ENCODE results near the gene RFXAP. TPM values are rescaled to one million over a fixed set of nuclear protein-coding genes. Genes with fewer than 3 reads are reported as not detected.

The RFXAP gene
- total RNA-seq, 1 donor from 2014 or later, result 0.53 TPM

DNA sequence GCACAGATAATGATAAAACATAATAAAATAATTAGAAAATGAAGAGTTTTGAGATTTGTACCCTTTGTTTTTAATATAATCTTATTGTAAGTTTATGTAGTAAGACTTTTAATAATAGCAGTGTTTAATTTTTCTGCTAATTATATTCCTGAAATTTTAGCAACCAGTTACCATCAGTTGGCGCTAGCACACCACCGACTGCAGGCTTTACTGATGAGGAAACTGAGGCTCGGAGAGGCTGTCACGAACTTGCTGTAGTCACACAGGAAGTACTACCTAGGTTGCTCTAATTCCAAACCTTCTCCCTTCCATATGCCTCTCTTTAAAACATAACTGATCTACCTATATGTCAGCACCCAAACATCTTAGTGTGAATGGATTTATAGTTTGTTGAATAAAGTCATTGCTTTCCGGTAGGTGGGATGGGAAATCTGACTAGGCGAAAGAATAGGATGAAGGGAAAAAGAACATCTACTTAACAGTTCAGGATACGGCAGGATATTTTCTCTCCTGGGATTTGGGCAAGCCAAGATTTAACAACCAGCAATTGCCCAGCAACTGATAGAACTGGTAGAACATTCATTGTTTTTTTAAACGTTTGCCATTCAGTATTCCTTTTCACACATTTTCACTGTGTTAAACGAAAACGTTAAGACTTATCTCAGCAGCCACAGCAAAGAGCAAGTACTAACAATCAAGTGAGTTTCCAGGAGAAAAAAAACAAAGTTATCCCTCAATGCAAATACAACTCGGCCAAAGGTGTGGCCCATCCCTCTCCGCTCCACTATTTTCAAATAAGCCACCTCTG lies 822 bp upstream of the RFXAP start:
- TF ChIP-seq, protein P1, sequence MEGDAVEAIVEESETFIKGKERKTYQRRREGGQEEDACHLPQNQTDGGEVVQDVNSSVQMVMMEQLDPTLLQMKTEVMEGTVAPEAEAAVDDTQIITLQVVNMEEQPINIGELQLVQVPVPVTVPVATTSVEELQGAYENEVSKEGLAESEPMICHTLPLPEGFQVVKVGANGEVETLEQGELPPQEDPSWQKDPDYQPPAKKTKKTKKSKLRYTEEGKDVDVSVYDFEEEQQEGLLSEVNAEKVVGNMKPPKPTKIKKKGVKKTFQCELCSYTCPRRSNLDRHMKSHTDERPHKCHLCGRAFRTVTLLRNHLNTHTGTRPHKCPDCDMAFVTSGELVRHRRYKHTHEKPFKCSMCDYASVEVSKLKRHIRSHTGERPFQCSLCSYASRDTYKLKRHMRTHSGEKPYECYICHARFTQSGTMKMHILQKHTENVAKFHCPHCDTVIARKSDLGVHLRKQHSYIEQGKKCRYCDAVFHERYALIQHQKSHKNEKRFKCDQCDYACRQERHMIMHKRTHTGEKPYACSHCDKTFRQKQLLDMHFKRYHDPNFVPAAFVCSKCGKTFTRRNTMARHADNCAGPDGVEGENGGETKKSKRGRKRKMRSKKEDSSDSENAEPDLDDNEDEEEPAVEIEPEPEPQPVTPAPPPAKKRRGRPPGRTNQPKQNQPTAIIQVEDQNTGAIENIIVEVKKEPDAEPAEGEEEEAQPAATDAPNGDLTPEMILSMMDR (IDR thresholded peaks at IDR 0.05; ENCODE audit: insufficient read depth, low read length, severe bottlenecking), result no peak
- H3K36me3 ChIP-seq (ENCODE audit: control insufficient read depth, insufficient read depth, low read length), result no peaks in the 10 kb centered on the region
- DNase-seq (ENCODE audit: low read depth) (no peak), FAIRE-seq (no peak)
- no peaks in the 10 kb centered on the region for H3K27me3 ChIP-seq (ENCODE audit: control insufficient read depth, insufficient read depth, low read length)
- H3K4me3 ChIP-seq (ENCODE audit: low read depth, low read length), result peak overlapping the region; percentile 85

DNA sequence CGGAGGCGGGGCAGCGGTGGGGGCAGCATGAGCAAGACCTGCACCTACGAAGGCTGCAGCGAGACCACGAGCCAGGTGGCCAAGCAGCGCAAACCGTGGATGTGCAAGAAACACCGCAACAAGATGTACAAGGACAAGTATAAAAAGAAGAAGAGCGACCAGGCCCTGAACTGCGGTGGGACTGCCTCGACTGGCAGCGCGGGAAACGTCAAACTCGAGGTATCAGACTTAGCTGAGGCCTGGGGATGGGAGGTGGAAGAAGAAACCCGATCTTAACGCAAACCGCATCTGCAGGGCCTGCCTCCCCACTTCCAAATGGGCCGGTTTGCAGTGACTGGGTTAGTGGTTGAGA lies 693 bp downstream of the RFXAP start:
- Histone ChIP-seq H3K4me3 (ENCODE audit: low read depth, low read length) (peak overlapping the region; percentile 85), H3K36me3 (ENCODE audit: control insufficient read depth, insufficient read depth, low read length) (no peaks in the 10 kb centered on the region), H3K27me3 (ENCODE audit: control insufficient read depth, insufficient read depth, low read length) (no peaks in the 10 kb centered on the region)
- FAIRE-seq, result no peak
- no peak for DNase-seq (ENCODE audit: low read depth)
- TF ChIP-seq, protein P1 (IDR thresholded peaks at IDR 0.05; ENCODE audit: insufficient read depth, low read length, severe bottlenecking), result no peak

DNA sequence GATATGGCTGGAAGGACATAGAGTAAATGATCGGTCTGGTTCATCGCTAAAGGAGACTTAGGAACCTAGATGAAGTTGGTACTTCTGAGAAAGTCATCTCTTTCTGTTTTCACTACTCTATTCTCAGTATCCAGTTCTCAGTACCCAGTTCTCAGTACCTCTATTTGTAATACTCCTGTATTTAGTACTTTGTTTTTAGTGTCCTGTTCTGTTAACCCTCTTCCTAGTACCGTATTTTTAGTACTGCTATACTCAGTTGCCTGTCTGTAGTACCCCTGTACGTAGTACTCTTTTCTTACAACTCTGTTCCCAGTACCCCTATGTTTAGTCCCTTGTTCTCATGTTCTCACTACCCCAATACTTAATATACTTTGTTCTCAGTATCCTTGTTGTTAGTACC lies 1.2 kb downstream of the RFXAP start:
- H3K4me3 ChIP-seq (ENCODE audit: low read depth, low read length), result peak overlapping the region; percentile 85
- TF ChIP-seq, protein P1 (IDR thresholded peaks at IDR 0.05; ENCODE audit: insufficient read depth, low read length, severe bottlenecking), result no peak
- H3K36me3 ChIP-seq (ENCODE audit: control insufficient read depth, insufficient read depth, low read length), result no peaks in the 10 kb centered on the region
- DNase-seq (ENCODE audit: low read depth), result no peak
- no peaks in the 10 kb centered on the region for H3K27me3 ChIP-seq (ENCODE audit: control insufficient read depth, insufficient read depth, low read length)
- no peak for FAIRE-seq

DNA sequence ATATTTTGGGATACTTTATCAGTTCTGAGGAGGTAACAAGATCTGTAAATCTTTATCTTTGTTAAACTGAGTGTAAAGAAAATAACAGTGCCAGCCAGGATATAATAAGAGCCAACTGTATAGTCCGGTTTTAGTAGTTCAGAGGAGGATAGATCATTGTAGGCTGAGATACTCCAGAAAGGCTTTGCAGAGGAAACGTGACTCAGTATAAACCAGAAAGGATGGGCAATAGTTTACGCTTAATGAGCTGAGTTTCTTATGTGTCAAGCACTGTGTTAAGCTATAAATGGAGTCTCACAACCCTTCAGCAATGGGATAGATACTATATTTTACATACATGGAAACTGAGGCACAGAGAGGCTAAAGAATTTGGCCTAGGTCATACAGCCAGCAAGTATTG lies 3.8 kb downstream of the RFXAP start:
- no peaks in the 10 kb centered on the region for H3K36me3 ChIP-seq (ENCODE audit: control insufficient read depth, insufficient read depth, low read length)
- TF ChIP-seq, protein P1 (IDR thresholded peaks at IDR 0.05; ENCODE audit: insufficient read depth, low read length, severe bottlenecking), result no peak

DNA sequence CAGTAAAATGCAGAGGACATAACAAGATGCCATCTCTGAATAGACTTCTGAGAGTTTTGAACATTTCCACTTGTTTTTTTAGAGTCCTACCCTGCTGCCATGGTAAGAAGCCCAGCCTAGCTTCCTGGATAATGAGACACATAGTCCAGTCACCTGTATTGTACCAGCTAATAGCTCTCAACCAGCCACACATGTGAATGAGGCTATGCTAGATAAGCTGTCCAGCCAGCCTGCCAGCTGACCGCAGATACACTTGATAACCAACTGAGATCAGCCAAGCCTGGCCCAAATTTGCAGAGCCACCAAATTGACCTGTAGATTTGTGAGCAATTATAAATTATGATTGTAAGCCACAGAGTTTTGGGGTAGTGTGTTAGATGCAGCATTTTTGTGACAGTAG lies 10.7 kb downstream of the RFXAP start:
- H3K27me3 ChIP-seq (ENCODE audit: control insufficient read depth, insufficient read depth, low read length), result no peaks in the 10 kb centered on the region
- H3K36me3 ChIP-seq (ENCODE audit: control insufficient read depth, insufficient read depth, low read length), result peaks cover 2% of the 10 kb centered on the region
- DNase-seq (ENCODE audit: low read depth) (no peak), FAIRE-seq (no peak)
- TF ChIP-seq, protein P1 (IDR thresholded peaks at IDR 0.05; ENCODE audit: insufficient read depth, low read length, severe bottlenecking), result no peak
- H3K4me3 ChIP-seq (ENCODE audit: low read depth, low read length), result no peak overlapping the region

More for the DNA sequence above, 3.8 kb downstream of the RFXAP start:
- Histone ChIP-seq H3K27me3 (ENCODE audit: control insufficient read depth, insufficient read depth, low read length) (no peaks in the 10 kb centered on the region), H3K4me3 (ENCODE audit: low read depth, low read length) (no peak overlapping the region)
- no peak for FAIRE-seq
- DNase-seq (ENCODE audit: low read depth), result no peak

DNA sequence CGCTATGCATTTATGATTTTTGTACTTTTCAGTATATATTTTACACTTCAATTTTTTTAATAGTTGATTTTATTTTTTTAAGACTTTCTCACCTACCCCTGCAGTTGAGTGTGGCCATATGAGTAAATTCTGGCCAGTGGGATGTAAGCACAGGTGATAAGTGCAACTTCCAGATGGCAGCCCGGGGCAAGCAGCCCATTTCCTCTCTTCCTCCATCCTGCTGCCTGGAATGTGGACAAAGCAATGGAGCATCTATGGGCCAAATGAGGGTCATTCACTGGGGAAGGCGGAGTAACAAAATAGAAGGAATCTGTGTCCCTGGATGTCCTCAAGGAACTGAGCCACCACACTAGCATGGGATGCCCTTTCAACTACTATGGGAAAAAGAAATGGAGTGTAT lies 12.3 kb downstream of the RFXAP start:
- peaks cover 2% of the 10 kb centered on the region for H3K36me3 ChIP-seq (ENCODE audit: control insufficient read depth, insufficient read depth, low read length)
- no peaks in the 10 kb centered on the region for H3K27me3 ChIP-seq (ENCODE audit: control insufficient read depth, insufficient read depth, low read length)
- no peak overlapping the region for H3K4me3 ChIP-seq (ENCODE audit: low read depth, low read length)
- TF ChIP-seq, protein P1 (IDR thresholded peaks at IDR 0.05; ENCODE audit: insufficient read depth, low read length, severe bottlenecking), result no peak
- FAIRE-seq (no peak), DNase-seq (ENCODE audit: low read depth) (no peak)

All from bronchial epithelial cell (primary cell).